GM12875 (cell line): ENCODE results near the gene POLR2C.

Source experiments
- H3K4me3 ChIP-seq: one replicate; pipeline ENCODE4 v1.5.1; 2011; ENCODE audit warnings: low read depth, low read length, control low read depth
- CTCF ChIP-seq: IDR thresholded peaks from 2 replicates; pipeline ENCODE4 v1.5.1; 2011; ENCODE audit warnings: low read depth, mild to moderate bottlenecking, control low read depth, inconsistent platforms, low read length, moderate library complexity, borderline replicate concordance; ENCODE audit not compliant: insufficient read depth

Gene POLR2C

GRCh38 chr16:57479205-57479975, 16.9 kb downstream of the POLR2C start:
- no peak overlapping the region for H3K4me3 ChIP-seq
- no peak for TF ChIP-seq CTCF

GRCh38 chr16:57479976-57480753, 17.7 kb downstream of the POLR2C start:
- no peak for TF ChIP-seq CTCF
- no peak overlapping the region for H3K4me3 ChIP-seq

GRCh38 chr16:57480754-57481230, 18.3 kb downstream of the POLR2C start:
- H3K4me3 ChIP-seq: no peak overlapping the region

GRCh38 chr16:57481421-57481820, 18.9 kb downstream of the POLR2C start:
- TF ChIP-seq CTCF: no peak
- no peak overlapping the region for H3K4me3 ChIP-seq

More at GRCh38 chr16:57480754-57481230, 18.3 kb downstream of the POLR2C start:
- no peak for TF ChIP-seq CTCF

- no peak for TF ChIP-seq CTCF
- no peak overlapping the region for H3K4me3 ChIP-seq
Measured at GRCh38 chr16:57482845-57483545, 20.5 kb downstream of the POLR2C start.

GRCh38 chr16:57483725-57484514, 21.4 kb downstream of the POLR2C start:
- no peak for TF ChIP-seq CTCF
- no peak overlapping the region for H3K4me3 ChIP-seq
